CD8-positive, alpha-beta memory T cell (primary cell): Measurements from ENCODE around the gene SH3BP5L. TPM values are rescaled to one million over a fixed set of nuclear protein-coding genes. Genes with fewer than 3 reads are reported as not detected.

Experiments
- CTCF ChIA-PET: fragments of 350-600 bp; sonication (Branson Sonifier 250); formaldehyde crosslinking; loops from one replicate; lab custom pipeline; 2021; ENCODE audit warnings: antibody characterized with exemption; lab: Charles Lee
- POLR2A ChIA-PET: fragments of 350-600 bp; sonication (Branson Sonifier 250); formaldehyde crosslinking; loops from one replicate; lab custom pipeline; 2021; ENCODE audit warnings: antibody characterized with exemption; lab: Charles Lee
- DNase-seq, 5 donors: peaks; one replicate each; pipeline versions ENCODE4 v3.0.0 to v3.0.0-alpha.2; 2020 to 2022; ENCODE audit warnings: mixed read lengths in 1 of 5
- H3K27ac ChIP-seq: one replicate; pipeline ENCODE4 v1.7.0; 2013; ENCODE audit warnings: low read depth, mild to moderate bottlenecking, low read length, moderate library complexity
- H3K27me3 ChIP-seq: 2 replicates; pipeline ENCODE4 v1.7.0; 2013; ENCODE audit warnings: low read length, mild to moderate bottlenecking; ENCODE audit not compliant: insufficient read depth, poor library complexity, severe bottlenecking
- H3K36me3 ChIP-seq: 2 replicates; pipeline ENCODE4 v1.7.0; 2013; ENCODE audit warnings: mild to moderate bottlenecking, low read length, moderate library complexity; ENCODE audit not compliant: insufficient read depth
- H3K4me1 ChIP-seq: 2 replicates; pipeline ENCODE4 v1.7.0; 2013; ENCODE audit warnings: mild to moderate bottlenecking, low read length, moderate library complexity; ENCODE audit not compliant: insufficient read depth
- H3K4me3 ChIP-seq: 2 replicates; pipeline ENCODE4 v1.7.0; 2013; ENCODE audit warnings: mild to moderate bottlenecking, low read length
- H3K9me3 ChIP-seq: 2 replicates; pipeline ENCODE4 v1.7.0; 2013; ENCODE audit warnings: mild to moderate bottlenecking, low read length
- H3K27ac Mint-ChIP-seq, 8 donors: one replicate each; pipeline ENCODE4 v1.8.0; 2020 to 2021; ENCODE audit warnings: mixed read lengths in 8 of 8, mild to moderate bottlenecking in 6 of 8, inconsistent platforms in 3 of 8, moderate library complexity in 3 of 8
- H3K27me3 Mint-ChIP-seq, 2 donors: one replicate each; pipeline ENCODE4 v1.8.0; 2020 to 2021; ENCODE audit warnings: mixed read lengths in 2 of 2, mild to moderate bottlenecking in 1 of 2, moderate library complexity in 1 of 2
- H3K36me3 Mint-ChIP-seq, 3 donors: one replicate each; pipeline ENCODE4 v1.8.0; 2020 to 2021; ENCODE audit warnings: mixed read lengths in 3 of 3, inconsistent platforms in 1 of 3, mild to moderate bottlenecking in 1 of 3
- H3K4me1 Mint-ChIP-seq, 3 donors: one replicate each; pipeline ENCODE4 v1.8.0; 2020 to 2021; ENCODE audit warnings: mixed read lengths in 3 of 3, inconsistent platforms in 1 of 3, mild to moderate bottlenecking in 1 of 3
- H3K4me3 Mint-ChIP-seq, 7 donors: one replicate each; pipeline ENCODE4 v1.8.0; 2020 to 2021; ENCODE audit warnings: mixed read lengths in 7 of 7, mild to moderate bottlenecking in 6 of 7, moderate library complexity in 4 of 7, inconsistent platforms in 2 of 7
- H3K9me3 Mint-ChIP-seq, 5 donors: one replicate each; pipeline ENCODE4 v1.8.0; 2020 to 2022; ENCODE audit warnings: mixed read lengths in 5 of 5, mild to moderate bottlenecking in 3 of 5, moderate library complexity in 2 of 5, inconsistent platforms in 1 of 5
- polyA plus RNA-seq: library from polyadenylated mRNA; unstranded; fragments of 300-500 nt; fragmentation: Illumina TruSeq; gene quantifications from one replicate; pipeline ENCODE4 v1.2.3, GENCODE V29; 2021
- total RNA-seq, 2 experiments: library from RNA; stranded (reverse); gene quantifications; one replicate each; pipeline ENCODE4 v1.2.3, GENCODE V29; 2021

Gene SH3BP5L
- total and polyA plus RNA-seq, 3 experiments from 2014 or later = 3.8 to 21.8 (median 20.1) TPM

GRCh38 chr1:248779350-248779749, 46.4 kb downstream of the SH3BP5L start:
- Mint-ChIP-seq H3K27ac (no peak overlapping the region), H3K9me3 (peaks cover 15 to 36% (median 17%) of the 10 kb centered on the region in 5 donors), H3K36me3 (peaks cover 0 to 24% (median 1%) of the 10 kb centered on the region in 3 donors), H3K27me3 (peaks cover 16 to 62% of the 10 kb centered on the region in 2 donors), H3K4me3 (no peak overlapping the region), H3K4me1 (no peaks in the 10 kb centered on the region)
- no peaks in the 10 kb centered on the region for H3K36me3 ChIP-seq
- ChIA-PET CTCF (no interaction called here), POLR2A (no interaction called here)
- no peaks in the 10 kb centered on the region for H3K27me3 ChIP-seq
- no peaks in the 10 kb centered on the region for H3K9me3 ChIP-seq
- no peak overlapping the region for H3K4me3 ChIP-seq
- no peaks in the 10 kb centered on the region for H3K4me1 ChIP-seq
- no peak for DNase-seq
- H3K27ac ChIP-seq = no peak overlapping the region

GRCh38 chr1:248778906-248779305, 46.8 kb downstream of the SH3BP5L start:
- Mint-ChIP-seq H3K27me3 (peaks cover 13 to 62% of the 10 kb centered on the region in 2 donors), H3K27ac (no peak overlapping the region)
- CTCF ChIA-PET = no interaction called here

GRCh38 chr1:248776991-248777390, 48.7 kb downstream of the SH3BP5L start:
- Mint-ChIP-seq H3K27ac (no peak overlapping the region), H3K36me3 (peaks cover 0 to 23% (median 1%) of the 10 kb centered on the region in 3 donors), H3K27me3 (peaks cover 6 to 48% of the 10 kb centered on the region in 2 donors), H3K4me3 (no peak overlapping the region), H3K9me3 (peaks cover 15 to 36% (median 17%) of the 10 kb centered on the region in 5 donors), H3K4me1 (no peaks in the 10 kb centered on the region)
- H3K9me3 ChIP-seq = no peaks in the 10 kb centered on the region
- H3K4me1 ChIP-seq = no peaks in the 10 kb centered on the region
- POLR2A ChIA-PET = no interaction called here
- H3K27ac ChIP-seq = no peak overlapping the region
- no peak for DNase-seq
- H3K36me3 ChIP-seq = no peaks in the 10 kb centered on the region
- CTCF ChIA-PET = no interaction called here
- H3K27me3 ChIP-seq = no peaks in the 10 kb centered on the region
- no peak overlapping the region for H3K4me3 ChIP-seq

More at GRCh38 chr1:248778906-248779305, 46.8 kb downstream of the SH3BP5L start:
- Mint-ChIP-seq H3K36me3 (peaks cover 0 to 24% (median 1%) of the 10 kb centered on the region in 3 donors), H3K4me3 (no peak overlapping the region), H3K9me3 (peaks cover 15 to 36% (median 17%) of the 10 kb centered on the region in 5 donors), H3K4me1 (no peaks in the 10 kb centered on the region)
- Histone ChIP-seq H3K4me1 (no peaks in the 10 kb centered on the region), H3K9me3 (no peaks in the 10 kb centered on the region), H3K27me3 (no peaks in the 10 kb centered on the region), H3K4me3 (no peak overlapping the region), H3K36me3 (no peaks in the 10 kb centered on the region), H3K27ac (no peak overlapping the region)
- no peak for DNase-seq
- POLR2A ChIA-PET = no interaction called here

- Mint-ChIP-seq H3K4me1 (no peaks in the 10 kb centered on the region), H3K36me3 (peaks cover 0 to 13% (median 0%) of the 10 kb centered on the region in 3 donors), H3K9me3 (peaks cover 6 to 28% (median 11%) of the 10 kb centered on the region in 5 donors), H3K27ac (no peak overlapping the region), H3K27me3 (peaks cover 0 to 43% of the 10 kb centered on the region in 2 donors), H3K4me3 (no peak overlapping the region)
- no peak for DNase-seq
- no peaks in the 10 kb centered on the region for H3K4me1 ChIP-seq
- H3K9me3 ChIP-seq = no peaks in the 10 kb centered on the region
- H3K27ac ChIP-seq = no peak overlapping the region
- CTCF ChIA-PET = no interaction called here
- POLR2A ChIA-PET = no interaction called here
- H3K36me3 ChIP-seq = no peaks in the 10 kb centered on the region
- H3K4me3 ChIP-seq = no peak overlapping the region
- H3K27me3 ChIP-seq = no peaks in the 10 kb centered on the region
Observed at GRCh38 chr1:248775441-248775840, 50.3 kb downstream of the SH3BP5L start.

Other genes starting within 250 kb of the SH3BP5L start
- gene OR2T10, start 228.2 kb downstream of the SH3BP5L start, total RNA-seq = not detected
- not detected for gene OR2T10, start 228.2 kb downstream of the SH3BP5L start, polyA plus RNA-seq
- gene OR2T11, start 190.8 kb downstream of the SH3BP5L start, total RNA-seq = not detected
- gene OR2T11, start 190.8 kb downstream of the SH3BP5L start, polyA plus RNA-seq = not detected
- gene OR2T35, start 180.6 kb downstream of the SH3BP5L start, total RNA-seq = not detected
- gene OR2T35, start 180.6 kb downstream of the SH3BP5L start, polyA plus RNA-seq = not detected
- gene OR2T27, start 170.4 kb downstream of the SH3BP5L start, total RNA-seq = not detected
- not detected for gene OR2T27, start 170.4 kb downstream of the SH3BP5L start, polyA plus RNA-seq
- not detected for gene OR14I1, start 123.1 kb downstream of the SH3BP5L start, total RNA-seq
- gene OR14I1, start 123.1 kb downstream of the SH3BP5L start, polyA plus RNA-seq = not detected
- gene LYPD8, start 70.2 kb downstream of the SH3BP5L start, total RNA-seq = not detected
- not detected for gene LYPD8, start 70.2 kb downstream of the SH3BP5L start, polyA plus RNA-seq
- gene ZNF672, start 12.3 kb upstream of the SH3BP5L start, total RNA-seq = 10 to 100 TPM; 52.1 to 55.2 TPM
- 29.6 TPM for gene ZNF672, start 12.3 kb upstream of the SH3BP5L start, polyA plus RNA-seq
- gene ZNF692, start 33.2 kb upstream of the SH3BP5L start, total RNA-seq = 10 to 100 TPM; 56.0 to 58.7 TPM
- 9.6 TPM for gene ZNF692, start 33.2 kb upstream of the SH3BP5L start, polyA plus RNA-seq
- gene PGBD2, start 80.3 kb upstream of the SH3BP5L start, total RNA-seq = 1 to 10 TPM; 7.0 to 8.1 TPM
- gene PGBD2, start 80.3 kb upstream of the SH3BP5L start, polyA plus RNA-seq = 13.7 TPM